GM23338 (cell line): Measurements from ENCODE around the gene OR13A1.
"Not testable (repeated sequence)": the region's sequence is repeated elsewhere in the genome, so short reads cannot be mapped to it uniquely, and the experiment has no call there.

Experiments used
- CREB1 ChIP-seq: fragments of 250-450 bp; sonication (Bioruptor Pico); IDR thresholded peaks from 2 replicates; pipeline ENCODE4 v1.5.0; 2020; ENCODE audit warnings: low read depth, mild to moderate bottlenecking, moderate library complexity
- CTCF ChIP-seq, 2 experiments: fragments of 200-600 bp in 1 of 2; sonication (generic) in 1 of 2; conservative IDR thresholded peaks; 2 replicates each; pipeline versions ENCODE4 v1.5.1 to v1.6.1; 2016 to 2017; ENCODE audit warnings: antibody characterized with exemption in 2 of 2, low read depth in 2 of 2, mild to moderate bottlenecking in 2 of 2, moderate library complexity in 1 of 2
- ETS1 ChIP-seq: IDR thresholded peaks from 2 replicates; pipeline ENCODE4 v1.6.1; 2016; ENCODE audit warnings: antibody characterized with exemption
- EZH2 ChIP-seq: fragments of 200-600 bp; sonication (generic); IDR thresholded peaks from one replicate; pipeline ENCODE4 v1.8.0; 2017; ENCODE audit warnings: antibody characterized with exemption, mild to moderate bottlenecking, low read depth; ENCODE audit not compliant: unreplicated experiment
- EZH2phosphoT487 ChIP-seq: fragments of 200-600 bp; sonication (generic); IDR thresholded peaks from one replicate; pipeline ENCODE4 v1.8.1; 2018; ENCODE audit warnings: antibody characterized with exemption; ENCODE audit not compliant: unreplicated experiment
- JUNB ChIP-seq: IDR thresholded peaks from one replicate; pipeline ENCODE4 v1.6.1; 2016; ENCODE audit warnings: antibody characterized with exemption; ENCODE audit not compliant: unreplicated experiment
- NANOG ChIP-seq: IDR thresholded peaks from 2 replicates; pipeline ENCODE4 v1.6.1; 2016; ENCODE audit warnings: antibody characterized with exemption, borderline replicate concordance
- POLR2AphosphoS5 ChIP-seq: IDR thresholded peaks from 2 replicates; pipeline ENCODE4 v1.6.1; 2016; ENCODE audit warnings: antibody characterized with exemption, low read depth
- STAT1 ChIP-seq: IDR thresholded peaks from one replicate; pipeline ENCODE4 v1.6.1; 2016; ENCODE audit warnings: antibody characterized with exemption; ENCODE audit not compliant: unreplicated experiment
- ZNF114 ChIP-seq: fragments of 250-450 bp; sonication (Bioruptor Pico); IDR thresholded peaks from 2 replicates; pipeline ENCODE4 v1.5.0; 2020; ENCODE audit warnings: mild to moderate bottlenecking, moderate library complexity
- ZNF331 ChIP-seq: fragments of 250-450 bp; sonication (Bioruptor Pico); IDR thresholded peaks from 2 replicates; pipeline ENCODE4 v1.5.0; 2020; ENCODE audit warnings: low read depth, mild to moderate bottlenecking, moderate library complexity
- ZNF462 ChIP-seq: fragments of 250-450 bp; sonication (Bioruptor Pico); IDR thresholded peaks from 2 replicates; pipeline ENCODE4 v1.5.0; 2020; ENCODE audit warnings: mild to moderate bottlenecking, moderate library complexity
- TF ChIP-seq, protein P1 (sequence below): IDR thresholded peaks from one replicate; pipeline ENCODE4 v1.6.1; 2018; ENCODE audit warnings: antibody characterized with exemption; ENCODE audit not compliant: unreplicated experiment

DNA sequence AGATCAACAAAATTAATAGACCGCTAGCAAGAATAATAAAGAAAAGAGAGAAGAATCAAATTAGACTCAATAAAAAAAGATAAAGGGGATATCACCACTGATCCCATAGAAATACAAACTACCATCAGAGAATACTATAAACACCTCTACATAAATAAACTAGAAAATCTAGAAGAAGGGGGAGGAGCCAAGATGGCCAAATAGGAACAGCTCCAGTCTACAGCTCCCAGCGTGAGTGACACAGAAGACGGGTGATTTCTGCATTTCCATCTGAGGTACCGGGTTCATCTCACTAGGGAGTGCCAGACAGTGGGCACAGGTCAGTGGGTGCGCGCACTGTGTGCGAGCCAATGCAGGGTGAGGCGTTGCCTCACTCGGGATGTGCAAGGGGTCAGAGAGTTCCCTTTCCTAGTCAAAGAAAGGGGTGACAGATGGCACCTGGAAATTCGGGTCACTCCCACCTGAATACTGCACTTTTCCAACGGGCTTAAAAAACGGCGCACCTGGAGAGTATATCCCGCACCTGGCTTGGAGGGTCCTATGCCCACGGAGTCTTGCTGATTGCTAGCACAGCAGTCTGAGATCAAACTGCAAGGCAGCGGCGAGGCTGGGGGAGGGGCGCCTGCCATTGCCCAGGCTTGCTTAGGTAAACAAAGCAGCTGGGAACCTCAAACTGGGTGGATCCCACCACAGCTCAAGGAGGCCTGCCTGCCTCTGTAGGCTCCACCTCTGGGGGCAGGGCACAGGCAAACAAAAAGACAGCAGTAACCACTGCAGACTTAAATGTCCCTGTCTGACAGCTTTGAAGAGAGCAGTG is 46.8 kb upstream of the OR13A1 start:
- TF ChIP-seq CTCF (conservative IDR thresholded peaks at IDR 0.05; ENCODE audit: low read depth in 2 of 2); EZH2; POLR2AphosphoS5; CREB1 (CRISPR knock-in tag); NANOG; ZNF462 (CRISPR knock-in tag); ETS1; EZH2phosphoT487; ZNF331 (CRISPR knock-in tag); JUNB; ZNF114 (CRISPR knock-in tag); STAT1: not testable (repeated sequence)
- TF ChIP-seq, protein P1, sequence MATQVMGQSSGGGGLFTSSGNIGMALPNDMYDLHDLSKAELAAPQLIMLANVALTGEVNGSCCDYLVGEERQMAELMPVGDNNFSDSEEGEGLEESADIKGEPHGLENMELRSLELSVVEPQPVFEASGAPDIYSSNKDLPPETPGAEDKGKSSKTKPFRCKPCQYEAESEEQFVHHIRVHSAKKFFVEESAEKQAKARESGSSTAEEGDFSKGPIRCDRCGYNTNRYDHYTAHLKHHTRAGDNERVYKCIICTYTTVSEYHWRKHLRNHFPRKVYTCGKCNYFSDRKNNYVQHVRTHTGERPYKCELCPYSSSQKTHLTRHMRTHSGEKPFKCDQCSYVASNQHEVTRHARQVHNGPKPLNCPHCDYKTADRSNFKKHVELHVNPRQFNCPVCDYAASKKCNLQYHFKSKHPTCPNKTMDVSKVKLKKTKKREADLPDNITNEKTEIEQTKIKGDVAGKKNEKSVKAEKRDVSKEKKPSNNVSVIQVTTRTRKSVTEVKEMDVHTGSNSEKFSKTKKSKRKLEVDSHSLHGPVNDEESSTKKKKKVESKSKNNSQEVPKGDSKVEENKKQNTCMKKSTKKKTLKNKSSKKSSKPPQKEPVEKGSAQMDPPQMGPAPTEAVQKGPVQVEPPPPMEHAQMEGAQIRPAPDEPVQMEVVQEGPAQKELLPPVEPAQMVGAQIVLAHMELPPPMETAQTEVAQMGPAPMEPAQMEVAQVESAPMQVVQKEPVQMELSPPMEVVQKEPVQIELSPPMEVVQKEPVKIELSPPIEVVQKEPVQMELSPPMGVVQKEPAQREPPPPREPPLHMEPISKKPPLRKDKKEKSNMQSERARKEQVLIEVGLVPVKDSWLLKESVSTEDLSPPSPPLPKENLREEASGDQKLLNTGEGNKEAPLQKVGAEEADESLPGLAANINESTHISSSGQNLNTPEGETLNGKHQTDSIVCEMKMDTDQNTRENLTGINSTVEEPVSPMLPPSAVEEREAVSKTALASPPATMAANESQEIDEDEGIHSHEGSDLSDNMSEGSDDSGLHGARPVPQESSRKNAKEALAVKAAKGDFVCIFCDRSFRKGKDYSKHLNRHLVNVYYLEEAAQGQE, result not testable (repeated sequence)
